ENCODE results near the gene SMC6. TPM values are rescaled to one million over a fixed set of nuclear protein-coding genes. Genes with fewer than 3 reads are reported as not detected.

SMC6 gene
- total and polyA plus RNA-seq, 10 of the 15 experiments (the other 5 are each of a cell fraction or from before 2014, with no cell fraction given): 12.8 to 63.8 (median 38.8) TPM

DNA sequence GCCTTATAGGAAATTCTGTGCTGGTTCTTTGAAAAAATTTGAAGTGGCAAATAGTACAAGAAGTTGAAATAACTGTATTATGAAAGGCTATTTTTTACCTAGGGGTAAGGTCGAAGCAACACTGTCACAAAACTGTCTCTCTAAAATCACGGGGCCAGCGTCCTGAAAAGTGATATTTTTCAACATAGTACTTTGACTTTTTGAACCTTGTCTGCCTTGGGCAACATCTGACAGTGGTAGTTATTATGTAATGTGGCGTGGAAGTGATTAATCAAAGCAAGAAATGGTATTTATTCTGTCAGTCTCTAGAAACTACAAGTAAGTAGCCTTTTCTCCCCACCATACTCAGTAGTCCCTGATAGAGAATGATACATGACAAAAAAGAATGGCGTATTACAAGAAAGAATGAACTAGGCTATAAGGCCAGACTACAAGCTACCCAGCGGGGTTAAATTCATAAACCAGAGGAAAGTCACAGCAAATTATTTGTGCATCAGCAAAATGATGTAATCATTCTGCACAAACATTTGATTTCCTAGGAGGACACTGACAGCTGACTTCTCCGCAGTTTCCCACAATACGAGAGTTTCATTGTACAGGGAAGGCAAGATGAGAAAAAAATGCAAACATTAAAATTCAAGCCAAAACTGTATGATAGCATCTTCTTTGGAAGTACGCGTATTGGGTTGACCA lies 10.2 kb upstream of the SMC6 start:
- SMC1A ChIA-PET (ENCODE audit: uncharacterized antibody, unreplicated experiment): interaction anchor here (0.9 to 1.4 kb wide), 2 partner anchors 39 to 66 kb away, joined by 3 to 4 read pairs; no protein-coding TSS in a partner anchor
- Histone ChIP-seq H4K20me1 (ENCODE audit: control insufficient read depth, insufficient read depth) (no peaks in the 10 kb centered on the region), H3K79me2 (ENCODE audit: control insufficient read depth, insufficient read depth, low read length) (peaks cover 17% of the 10 kb centered on the region), H3K4me3 (no peak overlapping the region), H3K27ac (ENCODE audit: control insufficient read depth, insufficient read depth) (no peak overlapping the region), H2AFZ (ENCODE audit: control insufficient read depth, low read depth, low read length) (no peak overlapping the region), H3K4me2 (ENCODE audit: control insufficient read depth, insufficient read depth) (no peak overlapping the region), H3K36me3 (ENCODE audit: control insufficient read depth in 2 of 2, insufficient read depth in 2 of 2, low read length in 1 of 2) (peaks cover 0 to 17% of the 10 kb centered on the region in 2 experiments; a peak in 3 of 4 replicates), H3K27me3 (replicated peaks in 1 of 2; ENCODE audit: control insufficient read depth in 2 of 2, insufficient read depth in 2 of 2, low read length in 1 of 2) (no peaks in the 10 kb centered on the region), H3K9me3 (replicated peaks; ENCODE audit: control insufficient read depth, insufficient read depth, low read length) (no peaks in the 10 kb centered on the region), H3K4me1 (ENCODE audit: control insufficient read depth, insufficient read depth, low read length) (no peaks in the 10 kb centered on the region), H3K9ac (ENCODE audit: control insufficient read depth, insufficient read depth, low read length) (no peak overlapping the region)
- RAD21 ChIA-PET (ENCODE audit: unreplicated experiment): no interaction called here
- in situ Hi-C loops (cut with MboI) (no loop called here), intact Hi-C loops (cut with micrococcal nuclease; ENCODE audit: unreplicated experiment) (no loop called here)
- ATAC-seq (no peak), DNase-seq (ENCODE audit: low read depth, low spot score) (no peak), FAIRE-seq (peak; percentile 38)
- 88% methylated on average over 10 of the region's 10 CpGs for WGBS (ENCODE audit: insufficient coverage, insufficient replicate concordance, low lambda C conversion rate, missing lambda C conversion rate)
- BruUV-seq (replicated peaks): no TSS peak
- CTCF ChIA-PET: interaction anchor here (0.6 kb wide), 1 partner anchor 10 kb away, joined by 4 read pairs; the partner anchor contains the start of genes GEN1 and SMC6
- POLR2A ChIA-PET: interaction anchor here (1.0 kb wide), 1 partner anchor 10 kb away, joined by 3 read pairs; the partner anchor contains the start of genes GEN1 and SMC6
- TF ChIP-seq IKZF2 (IDR thresholded peaks at IDR 0.05): no peak
- TF ChIP-seq TBL1XR1 (IDR thresholded peaks at IDR 0.05; ENCODE audit: low read depth, low read length): no peak
- no peak for TF ChIP-seq IKZF1 (conservative IDR thresholded peaks at IDR 0.05)
- no peak for TF ChIP-seq STAT1 (conservative IDR thresholded peaks at IDR 0.05)
- TF ChIP-seq, protein P1, sequence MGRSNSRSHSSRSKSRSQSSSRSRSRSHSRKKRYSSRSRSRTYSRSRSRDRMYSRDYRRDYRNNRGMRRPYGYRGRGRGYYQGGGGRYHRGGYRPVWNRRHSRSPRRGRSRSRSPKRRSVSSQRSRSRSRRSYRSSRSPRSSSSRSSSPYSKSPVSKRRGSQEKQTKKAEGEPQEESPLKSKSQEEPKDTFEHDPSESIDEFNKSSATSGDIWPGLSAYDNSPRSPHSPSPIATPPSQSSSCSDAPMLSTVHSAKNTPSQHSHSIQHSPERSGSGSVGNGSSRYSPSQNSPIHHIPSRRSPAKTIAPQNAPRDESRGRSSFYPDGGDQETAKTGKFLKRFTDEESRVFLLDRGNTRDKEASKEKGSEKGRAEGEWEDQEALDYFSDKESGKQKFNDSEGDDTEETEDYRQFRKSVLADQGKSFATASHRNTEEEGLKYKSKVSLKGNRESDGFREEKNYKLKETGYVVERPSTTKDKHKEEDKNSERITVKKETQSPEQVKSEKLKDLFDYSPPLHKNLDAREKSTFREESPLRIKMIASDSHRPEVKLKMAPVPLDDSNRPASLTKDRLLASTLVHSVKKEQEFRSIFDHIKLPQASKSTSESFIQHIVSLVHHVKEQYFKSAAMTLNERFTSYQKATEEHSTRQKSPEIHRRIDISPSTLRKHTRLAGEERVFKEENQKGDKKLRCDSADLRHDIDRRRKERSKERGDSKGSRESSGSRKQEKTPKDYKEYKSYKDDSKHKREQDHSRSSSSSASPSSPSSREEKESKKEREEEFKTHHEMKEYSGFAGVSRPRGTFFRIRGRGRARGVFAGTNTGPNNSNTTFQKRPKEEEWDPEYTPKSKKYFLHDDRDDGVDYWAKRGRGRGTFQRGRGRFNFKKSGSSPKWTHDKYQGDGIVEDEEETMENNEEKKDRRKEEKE (IDR thresholded peaks at IDR 0.05): no peak
- no peak for TF ChIP-seq ASH2L (IDR thresholded peaks at IDR 0.05; ENCODE audit: borderline replicate concordance, low read depth)
- TF ChIP-seq NR2F1 (conservative IDR thresholded peaks at IDR 0.05): no peak
- no peak for TF ChIP-seq SMAD5 (IDR thresholded peaks at IDR 0.05; ENCODE audit: low read depth)
- no peak for TF ChIP-seq CBX5 (IDR thresholded peaks at IDR 0.05; ENCODE audit: low read depth)
- TF ChIP-seq, protein P2, sequence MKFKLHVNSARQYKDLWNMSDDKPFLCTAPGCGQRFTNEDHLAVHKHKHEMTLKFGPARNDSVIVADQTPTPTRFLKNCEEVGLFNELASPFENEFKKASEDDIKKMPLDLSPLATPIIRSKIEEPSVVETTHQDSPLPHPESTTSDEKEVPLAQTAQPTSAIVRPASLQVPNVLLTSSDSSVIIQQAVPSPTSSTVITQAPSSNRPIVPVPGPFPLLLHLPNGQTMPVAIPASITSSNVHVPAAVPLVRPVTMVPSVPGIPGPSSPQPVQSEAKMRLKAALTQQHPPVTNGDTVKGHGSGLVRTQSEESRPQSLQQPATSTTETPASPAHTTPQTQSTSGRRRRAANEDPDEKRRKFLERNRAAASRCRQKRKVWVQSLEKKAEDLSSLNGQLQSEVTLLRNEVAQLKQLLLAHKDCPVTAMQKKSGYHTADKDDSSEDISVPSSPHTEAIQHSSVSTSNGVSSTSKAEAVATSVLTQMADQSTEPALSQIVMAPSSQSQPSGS (IDR thresholded peaks at IDR 0.05; ENCODE audit: low read length): no peak
- no peak for TF ChIP-seq SUZ12 (IDR thresholded peaks at IDR 0.05; ENCODE audit: unreplicated experiment)
- TF ChIP-seq, protein P3, sequence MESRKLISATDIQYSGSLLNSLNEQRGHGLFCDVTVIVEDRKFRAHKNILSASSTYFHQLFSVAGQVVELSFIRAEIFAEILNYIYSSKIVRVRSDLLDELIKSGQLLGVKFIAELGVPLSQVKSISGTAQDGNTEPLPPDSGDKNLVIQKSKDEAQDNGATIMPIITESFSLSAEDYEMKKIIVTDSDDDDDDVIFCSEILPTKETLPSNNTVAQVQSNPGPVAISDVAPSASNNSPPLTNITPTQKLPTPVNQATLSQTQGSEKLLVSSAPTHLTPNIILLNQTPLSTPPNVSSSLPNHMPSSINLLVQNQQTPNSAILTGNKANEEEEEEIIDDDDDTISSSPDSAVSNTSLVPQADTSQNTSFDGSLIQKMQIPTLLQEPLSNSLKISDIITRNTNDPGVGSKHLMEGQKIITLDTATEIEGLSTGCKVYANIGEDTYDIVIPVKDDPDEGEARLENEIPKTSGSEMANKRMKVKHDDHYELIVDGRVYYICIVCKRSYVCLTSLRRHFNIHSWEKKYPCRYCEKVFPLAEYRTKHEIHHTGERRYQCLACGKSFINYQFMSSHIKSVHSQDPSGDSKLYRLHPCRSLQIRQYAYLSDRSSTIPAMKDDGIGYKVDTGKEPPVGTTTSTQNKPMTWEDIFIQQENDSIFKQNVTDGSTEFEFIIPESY (IDR thresholded peaks at IDR 0.05): no peak
- no peak for TF ChIP-seq ESRRA (IDR thresholded peaks at IDR 0.05; ENCODE audit: low read length)
- no peak for TF ChIP-seq NFXL1 (IDR thresholded peaks at IDR 0.05; ENCODE audit: borderline replicate concordance)
- no peak for TF ChIP-seq EGR1 (IDR thresholded peaks at IDR 0.05; ENCODE audit: borderline replicate concordance in 1 of 2, low read depth in 2 of 2, low read length in 2 of 2)
- TF ChIP-seq TCF7 (IDR thresholded peaks at IDR 0.05; ENCODE audit: borderline replicate concordance): no peak
- no peak for TF ChIP-seq ZBED1 (IDR thresholded peaks at IDR 0.05; ENCODE audit: borderline replicate concordance)
- no peak for TF ChIP-seq KAT2A (conservative IDR thresholded peaks at IDR 0.05; ENCODE audit: control insufficient read depth, low read depth, low read length)
